A549 treated with AZD9567 at 1 μM for 4 hours (cell line): ENCODE data around the gene NCCRP1. TPM values are rescaled to one million over a fixed set of nuclear protein-coding genes. Genes with fewer than 3 reads are reported as not detected.

ENCODE experiments used
- total RNA-seq: library from RNA; stranded (reverse); fragments of 200-300 nt; extraction: Qiagen RNA extraction; gene quantifications from 5 replicates; pipeline ENCODE4 v1.2.3, GENCODE V29; 2022; ENCODE audit not compliant: insufficient read depth

NCCRP1 gene
- 1.3 to 2.1 TPM (median 1.4 TPM) in 5 replicates for total RNA-seq

GRCh38 chr19:39196860-39197562 is at the start of gene NCCRP1:
Gene NCCRP1 (plus strand): TSS chr19:39196964. CDS start chr19:39196983, 19 bp downstream.

GRCh38 chr19:39203372-39204341 is 6.9 kb downstream of the NCCRP1 start, which contains the start of gene SYCN:
Gene SYCN (minus strand): TSS chr19:39204263. CDS start chr19:39204254, 9 bp downstream.

GRCh38 chr19:39244410-39245100 is 47.8 kb downstream of the NCCRP1 start, which contains the start of gene IFNL3:
Gene IFNL3 (minus strand): TSS chr19:39245006. CDS start chr19:39244967, 39 bp downstream.

GRCh38 chr19:39248806-39249205 is 52.0 kb downstream of the NCCRP1 start, which contains the start of gene IFNL4:
Gene IFNL4 (minus strand): TSS chr19:39248856.

Other genes with a start within 250 kb of the NCCRP1 start
- gene FBXO17, start 221.2 kb upstream of the NCCRP1 start, total RNA-seq, result 51.9 to 84.2 TPM (median 80.0 TPM) in 5 replicates
- 3.0 to 6.9 TPM (median 3.8 TPM) in 5 replicates for gene FBXO27, start 164.4 kb upstream of the NCCRP1 start, total RNA-seq
- 0.03 to 0.07 TPM (median 0.05 TPM) in 3 of 5 replicates, not detected in the others for gene ACP7, start 112.6 kb upstream of the NCCRP1 start, total RNA-seq
- 88.0 to 108 TPM (median 104 TPM) in 5 replicates for gene PAK4, start 71.2 kb upstream of the NCCRP1 start, total RNA-seq
- not detected in 5 replicates for gene SYCN, start 7.3 kb downstream of the NCCRP1 start, total RNA-seq
- gene IFNL3, start 48.0 kb downstream of the NCCRP1 start, total RNA-seq, result not detected in 5 replicates
- gene IFNL4, start 51.9 kb downstream of the NCCRP1 start, total RNA-seq, result 0.06 TPM in 1 of 5 replicates, not detected in the others
- gene IFNL2, start 71.4 kb downstream of the NCCRP1 start, total RNA-seq, result not detected in 5 replicates
- gene IFNL1, start 99.4 kb downstream of the NCCRP1 start, total RNA-seq, result 0.13 to 0.16 TPM in 2 of 5 replicates, not detected in the others
- 5.9 to 10.7 TPM (median 8.9 TPM) in 5 replicates for gene LRFN1, start 123.9 kb downstream of the NCCRP1 start, total RNA-seq
- 0.45 to 0.82 TPM (median 0.62 TPM) in 3 of 5 replicates, not detected in the others for gene GMFG, start 139.1 kb downstream of the NCCRP1 start, total RNA-seq
- 115 to 174 TPM (median 166 TPM) in 5 replicates for gene SAMD4B, start 145.5 kb downstream of the NCCRP1 start, total RNA-seq
- gene PAF1, start 194.1 kb downstream of the NCCRP1 start, total RNA-seq, result 72.0 to 80.3 TPM (median 72.6 TPM) in 5 replicates
- gene MED29, start 194.4 kb downstream of the NCCRP1 start, total RNA-seq, result 73.8 to 80.0 TPM (median 75.8 TPM) in 5 replicates
- gene ZFP36, start 209.9 kb downstream of the NCCRP1 start, total RNA-seq, result 166 to 245 TPM (median 209 TPM) in 5 replicates
- 49.0 to 86.4 TPM (median 78.5 TPM) in 5 replicates for gene PLEKHG2, start 215.7 kb downstream of the NCCRP1 start, total RNA-seq
- gene RPS16, start 239.0 kb downstream of the NCCRP1 start, total RNA-seq, result 5,938 to 7,845 TPM (median 7,337 TPM) in 5 replicates
- 143 to 205 TPM (median 186 TPM) in 5 replicates for gene SUPT5H, start 248.6 kb downstream of the NCCRP1 start, total RNA-seq